ENCODE results near the gene RNF144A. TPM values are rescaled to one million over a fixed set of nuclear protein-coding genes. Genes with fewer than 3 reads are reported as not detected.

Gene RNF144A
- total RNA-seq, 1 experiment from 2014 or later, result 13.0 TPM

- TF ChIP-seq JUND (IDR thresholded peaks at IDR 0.05) (no peak), SP1 (IDR thresholded peaks at IDR 0.05; ENCODE audit: low read depth) (no peak), FOSL1 (IDR thresholded peaks at IDR 0.05; ENCODE audit: low read depth) (no peak), ZBTB33 (IDR thresholded peaks at IDR 0.05; ENCODE audit: extremely low read depth, insufficient replicate concordance, low read length) (no peak)
Measured at GRCh38 chr2:6944555-6944954, 27.3 kb downstream of the RNF144A start (continued).

GRCh38 chr2:6945087-6945813, 28.0 kb downstream of the RNF144A start:
- Histone ChIP-seq H3K9ac (ENCODE audit: low read length) (no peak overlapping the region), H3K9me2 (ENCODE audit: insufficient read depth) (no peaks in the 10 kb centered on the region), H3K79me2 (ENCODE audit: insufficient read depth, low read length) (no peaks in the 10 kb centered on the region; the same call in 1 of the 2 replicates), H2AFZ (ENCODE audit: low read depth, low read length, poor library complexity, severe bottlenecking) (no peak overlapping the region), H3K4me3 (replicated peaks in 1 of 2; ENCODE audit: low read depth in 1 of 2, low read length in 2 of 2) (no peak overlapping the region), H3K27me3 (ENCODE audit: insufficient read depth, low read length) (no peaks in the 10 kb centered on the region), H3K27ac (ENCODE audit: low read depth, low read length) (no peak overlapping the region), H3K4me2 (ENCODE audit: low read length) (no peak overlapping the region), H3K9me3 (ENCODE audit: control insufficient read depth in 1 of 2, insufficient read depth in 1 of 2, low read depth in 1 of 2, low read length in 2 of 2) (no peaks in the 10 kb centered on the region), H3K4me1 (ENCODE audit: control insufficient read depth in 1 of 2, insufficient read depth in 2 of 2, low read length in 2 of 2) (no peaks in the 10 kb centered on the region), H4K20me1 (ENCODE audit: insufficient read depth) (no peaks in the 10 kb centered on the region), H3K36me3 (ENCODE audit: control insufficient read depth in 1 of 2, insufficient read depth in 2 of 2, low read length in 2 of 2) (no peaks in the 10 kb centered on the region)
- BruUV-seq (replicated peaks), result no TSS peak
- POLR2A ChIA-PET, result no interaction called here
- CTCF ChIA-PET, result no interaction called here
- TF ChIP-seq POLR2A (IDR thresholded peaks at IDR 0.05; ENCODE audit: borderline replicate concordance, extremely low read depth, insufficient read depth, insufficient read length) (no peak), CEBPB (IDR thresholded peaks at IDR 0.05; ENCODE audit: low read depth) (no peak), ATF3 (IDR thresholded peaks at IDR 0.05) (no peak), ZFX (IDR thresholded peaks at IDR 0.05) (no peak), EGR1 (IDR thresholded peaks at IDR 0.05; ENCODE audit: low read depth) (no peak), SRF (IDR thresholded peaks at IDR 0.05; ENCODE audit: low read depth) (no peak), SP1 (IDR thresholded peaks at IDR 0.05; ENCODE audit: low read depth) (no peak)
- RAD21 ChIA-PET (ENCODE audit: low non-redundant PET in 1 of 2, low total read pairs in 2 of 2, uncharacterized antibody in 2 of 2, unreplicated experiment in 2 of 2), result no interaction called here
- DNase-seq (ENCODE audit: low read depth, low spot score) (no peak), ATAC-seq (no peak)
- intact Hi-C loops (cut with micrococcal nuclease), result no loop called here

Data from HCT116 (cell line).